Measurements from ENCODE around the gene CNBP.

The CNBP gene

GRCh38 chr3:129183569-129184395, at the start of gene CNBP:
TSS of gene CNBP (minus strand) at chr3:129183896. CDS start at chr3:129171757, 12,139 bp downstream.
- TF ChIP-seq CTCF (IDR thresholded peaks at IDR 0.05) = no peak
- TF ChIP-seq ZFX (IDR thresholded peaks at IDR 0.05; ENCODE audit: borderline replicate concordance) = peak; percentile 57; the same call in 1 of the 2 replicates

GRCh38 chr3:129231331-129232119, 47.8 kb upstream of the CNBP start:
- TF ChIP-seq ZFX (IDR thresholded peaks at IDR 0.05; ENCODE audit: borderline replicate concordance) (no peak), CTCF (IDR thresholded peaks at IDR 0.05) (no peak)
- no peak overlapping the region for H3K27ac ChIP-seq

More at GRCh38 chr3:129183569-129184395, at the start of gene CNBP:
- peak within 1 kb of the TSS; percentile 95 for H3K27ac ChIP-seq

GRCh38 chr3:129230311-129231019, 46.8 kb upstream of the CNBP start:
- no peak for TF ChIP-seq ZFX (IDR thresholded peaks at IDR 0.05; ENCODE audit: borderline replicate concordance)
- TF ChIP-seq CTCF (IDR thresholded peaks at IDR 0.05) = no peak
- no peak overlapping the region for H3K27ac ChIP-seq

GRCh38 chr3:129228891-129229585, 45.3 kb upstream of the CNBP start:
- TF ChIP-seq ZFX (IDR thresholded peaks at IDR 0.05; ENCODE audit: borderline replicate concordance) (no peak), CTCF (IDR thresholded peaks at IDR 0.05) (no peak)
- H3K27ac ChIP-seq = no peak overlapping the region

GRCh38 chr3:129226374-129226773, 42.7 kb upstream of the CNBP start:
- H3K27ac ChIP-seq = peak overlapping the region; percentile 75
- TF ChIP-seq ZFX (IDR thresholded peaks at IDR 0.05; ENCODE audit: borderline replicate concordance) = no peak
- TF ChIP-seq CTCF (IDR thresholded peaks at IDR 0.05) = no peak

- H3K27ac ChIP-seq = peak overlapping the region; percentile 75
- no peak for TF ChIP-seq CTCF (IDR thresholded peaks at IDR 0.05)
- no peak for TF ChIP-seq ZFX (IDR thresholded peaks at IDR 0.05; ENCODE audit: borderline replicate concordance)
Measured at GRCh38 chr3:129224984-129225393, 41.3 kb upstream of the CNBP start.

GRCh38 chr3:129224387-129224786, 40.7 kb upstream of the CNBP start:
- peak overlapping the region; percentile 75 for H3K27ac ChIP-seq
